HepG2 (cell line): ENCODE data around the gene ZNF558. TPM values are rescaled to one million over a fixed set of nuclear protein-coding genes. Genes with fewer than 3 reads are reported as not detected.
A peak's percentile ranks its signal among the peaks of the same experiment; 100 is the strongest.

Experiments
- BORCS8-MEF2B ChIP-seq: sonication (generic); formaldehyde crosslinking; IDR thresholded peaks from 2 replicates; pipeline ENCODE4 v1.8.0; 2022; ENCODE audit warnings: mild to moderate bottlenecking, missing genetic modification reagents
- CEBPB ChIP-seq: IDR thresholded peaks from 2 replicates; pipeline ENCODE4 v1.6.1; 2011; ENCODE audit warnings: low read depth, low read length, improper control_type of control experiment, borderline replicate concordance
- ELF3 ChIP-seq: IDR thresholded peaks from 2 replicates; pipeline ENCODE4 v1.6.1; 2016; ENCODE audit warnings: missing genetic modification reagents, missing compliant biosample characterization
- MBNL3 ChIP-seq: fragments of 250-450 bp; sonication (Bioruptor Pico); conservative IDR thresholded peaks from 2 replicates; pipeline ENCODE4 v1.8.0; 2022; ENCODE audit warnings: mild to moderate bottlenecking, inconsistent platforms
- MNT ChIP-seq: fragments of 450-650 bp; IDR thresholded peaks from 2 replicates; pipeline ENCODE4 v1.6.1; 2016
- MTERF4 ChIP-seq: sonication (generic); formaldehyde crosslinking; IDR thresholded peaks from 2 replicates; pipeline ENCODE4 v1.8.0; 2023; ENCODE audit warnings: mild to moderate bottlenecking, missing genetic modification reagents
- MYPOP ChIP-seq: sonication (generic); formaldehyde crosslinking; IDR thresholded peaks from 2 replicates; pipeline ENCODE4 v1.8.1; 2023; ENCODE audit warnings: mild to moderate bottlenecking, moderate library complexity, missing genetic modification reagents
- NKX3-1 ChIP-seq: sonication (generic); formaldehyde crosslinking; IDR thresholded peaks from 2 replicates; pipeline ENCODE4 v1.5.0; 2020; ENCODE audit warnings: missing genetic modification reagents
- SIN3B ChIP-seq: fragments of 150-350 bp; IDR thresholded peaks from 2 replicates; pipeline ENCODE4 v1.6.1; 2014; ENCODE audit warnings: low read length
- SP1 ChIP-seq, 2 experiments: fragments of 450-650 bp in 1 of 2; sonication (generic) in 1 of 2; formaldehyde crosslinking in 1 of 2; IDR thresholded peaks; 2 replicates each; pipeline versions ENCODE4 v1.4.0 to v1.6.1; 2016 to 2020; ENCODE audit warnings: missing genetic modification reagents in 1 of 2
- ZBTB20 ChIP-seq: sonication (generic); formaldehyde crosslinking; IDR thresholded peaks from 2 replicates; pipeline ENCODE4 v1.8.1; 2023; ENCODE audit warnings: missing genetic modification reagents, low read depth, mild to moderate bottlenecking, borderline replicate concordance
- ZFP37 ChIP-seq: sonication (generic); formaldehyde crosslinking; IDR thresholded peaks from 2 replicates; pipeline ENCODE4 v1.4.0; 2020; ENCODE audit warnings: missing genetic modification reagents, borderline replicate concordance
- ZFP82 ChIP-seq: sonication (generic); formaldehyde crosslinking; IDR thresholded peaks from 2 replicates; pipeline ENCODE4 v1.5.1; 2020; ENCODE audit warnings: mild to moderate bottlenecking, missing genetic modification reagents, borderline replicate concordance
- ZNF101 ChIP-seq: sonication (generic); formaldehyde crosslinking; IDR thresholded peaks from 2 replicates; pipeline ENCODE4 v1.4.0; 2020; ENCODE audit warnings: mild to moderate bottlenecking, low read depth, missing genetic modification reagents, borderline replicate concordance
- ZNF550 ChIP-seq: sonication (generic); formaldehyde crosslinking; IDR thresholded peaks from 2 replicates; pipeline ENCODE4 v1.4.0; 2020; ENCODE audit warnings: mild to moderate bottlenecking, missing genetic modification reagents, borderline replicate concordance
- ZNF558 ChIP-seq: sonication (generic); formaldehyde crosslinking; IDR thresholded peaks from 2 replicates; pipeline ENCODE4 v1.9.0; 2022; ENCODE audit warnings: mild to moderate bottlenecking, missing genetic modification reagents, borderline replicate concordance
- polyA plus RNA-seq, 8 experiments: library from polyadenylated mRNA; depleted of rRNA in 3 of 8; stranded (reverse) in 7 of 8; unstranded in 1 of 8; fragments of >200 nt; fragmentation: Illumina TruSeq in 4 of 8; extraction: Trizol in 4 of 8; gene quantifications; 2 replicates each; pipeline versions ENCODE4 v1.2.1 to v1.2.3, GENCODE V29; 2011 to 2016; ENCODE audit warnings: low read depth in 4 of 8, missing spikeins in 1 of 8, mixed read lengths in 1 of 8; ENCODE audit not compliant: insufficient read depth in 1 of 8
- total RNA-seq, 5 experiments: library from RNA; depleted of rRNA; stranded (reverse); fragments of >200 nt; fragmentation: Illumina TruSeq; extraction: Trizol; gene quantifications; 2 replicates each; pipeline ENCODE4 v1.2.3, GENCODE V29; 2016; ENCODE audit warnings: low read depth in 1 of 5

Gene ZNF558
- total and polyA plus RNA-seq, 2 of the 13 experiments (the other 11 are each of a cell fraction or from before 2014, with no cell fraction given) = 9.5 to 10.8 TPM

- 0 out of 2 replicates have a peak, but pooled peaks have one; percentile 26 for TF ChIP-seq BORCS8-MEF2B (CRISPR knock-in tag)
- TF ChIP-seq SIN3B = no peak
- no peak for TF ChIP-seq ZNF101 (CRISPR knock-in tag)
- TF ChIP-seq ZNF550 (CRISPR knock-in tag) = no peak
- 0 out of 2 replicates have a peak, but pooled peaks have one; percentile 3 for TF ChIP-seq CEBPB
- TF ChIP-seq ZBTB20 (CRISPR knock-in tag) = no peak
- no peak for TF ChIP-seq ELF3 (CRISPR knock-in tag)
- no peak for TF ChIP-seq SP1 (IDR thresholded peaks at IDR 0.05)
- peak; percentile 85 for TF ChIP-seq SP1 (CRISPR knock-in tag; IDR thresholded peaks at IDR 0.05)
- no peak for TF ChIP-seq MNT
- TF ChIP-seq MTERF4 (CRISPR knock-in tag) = no peak
- 0 out of 2 replicates have a peak, but pooled peaks have one; percentile 35 for TF ChIP-seq ZFP82 (CRISPR knock-in tag)
- TF ChIP-seq NKX3-1 (CRISPR knock-in tag) = no peak
- no peak for TF ChIP-seq ZFP37 (CRISPR knock-in tag)
- TF ChIP-seq ZNF558 (CRISPR knock-in tag) = no peak
- no peak for TF ChIP-seq MYPOP (CRISPR knock-in tag)
- TF ChIP-seq MBNL3 (CRISPR knock-in tag) = no peak
Observed at GRCh38 chr19:8832132-8833021, at the start of gene ZNF558, which contains the start of gene MBD3L1 (continued).
